Measurements from ENCODE around the gene PRKCD. TPM values are rescaled to one million over a fixed set of nuclear protein-coding genes. Genes with fewer than 3 reads are reported as not detected.

Gene PRKCD
- total and polyA plus RNA-seq, 2 donors: 5.2 to 23.8 TPM

Other genes with a start within 250 kb of the PRKCD start
- 17.8 TPM for gene SFMBT1, start 115.1 kb upstream of the PRKCD start, total RNA-seq
- 5.5 TPM for gene SFMBT1, start 115.1 kb upstream of the PRKCD start, polyA plus RNA-seq
- gene RFT1, start 30.8 kb upstream of the PRKCD start, total RNA-seq: 14.2 TPM
- gene RFT1, start 30.8 kb upstream of the PRKCD start, polyA plus RNA-seq: 11.5 TPM
- 66.5 TPM for gene TKT, start 94.8 kb downstream of the PRKCD start, total RNA-seq
- 449 TPM for gene TKT, start 94.8 kb downstream of the PRKCD start, polyA plus RNA-seq
- 20.9 TPM for gene DCP1A, start 186.3 kb downstream of the PRKCD start, total RNA-seq
- 13.8 TPM for gene DCP1A, start 186.3 kb downstream of the PRKCD start, polyA plus RNA-seq

Data from urinary bladder (tissue), 2 donors.